Measurements from ENCODE around the gene NSMCE1. TPM values are rescaled to one million over a fixed set of nuclear protein-coding genes. Genes with fewer than 3 reads are reported as not detected.

NSMCE1 gene
- total RNA-seq, 3 donors from 2014 or later: 39.3 to 50.1 (median 48.9) TPM

- no peak overlapping the region for H3K4me3 ChIP-seq
- intact Hi-C loops (cut with DNase I, micrococcal nuclease): no loop called here
- TF ChIP-seq CTCF (IDR thresholded peaks at IDR 0.05): no peak
- DNase-seq (no peak), ATAC-seq (no peak)
- H3K36me3 ChIP-seq (ENCODE audit: low read depth): no peaks in the 10 kb centered on the region
- peaks cover 7% of the 10 kb centered on the region for H3K4me1 ChIP-seq (ENCODE audit: low read depth)
- H3K9me3 ChIP-seq: no peaks in the 10 kb centered on the region
Measured at GRCh38 chr16:27191352-27191924, 77.1 kb downstream of the NSMCE1 start.

- Histone ChIP-seq H3K36me3 (ENCODE audit: low read depth) (no peaks in the 10 kb centered on the region), H3K4me3 (no peak overlapping the region), H3K9me3 (no peaks in the 10 kb centered on the region), H3K4me1 (ENCODE audit: low read depth) (no peaks in the 10 kb centered on the region)
- intact Hi-C loops (cut with DNase I, micrococcal nuclease): no loop called here
- no peak for TF ChIP-seq CTCF (IDR thresholded peaks at IDR 0.05)
- DNase-seq (no peak), ATAC-seq (no peak)
Measured at GRCh38 chr16:27190316-27190871, 78.2 kb downstream of the NSMCE1 start.

- no peaks in the 10 kb centered on the region for H3K9me3 ChIP-seq
- intact Hi-C loops (cut with DNase I, micrococcal nuclease): no loop called here
- peak; percentile 71 for ATAC-seq
- no peaks in the 10 kb centered on the region for H3K4me1 ChIP-seq (ENCODE audit: low read depth)
- no peak overlapping the region for H3K4me3 ChIP-seq
- DNase-seq: peak in 2 of 3 donors; percentile 35 to 55
- TF ChIP-seq CTCF (IDR thresholded peaks at IDR 0.05): no peak
- no peaks in the 10 kb centered on the region for H3K36me3 ChIP-seq (ENCODE audit: low read depth)
Measured at GRCh38 chr16:27189335-27189972, 79.1 kb downstream of the NSMCE1 start.

- TF ChIP-seq CTCF (IDR thresholded peaks at IDR 0.05): no peak
Measured at GRCh38 chr16:27188633-27189032, 79.9 kb downstream of the NSMCE1 start.

GRCh38 chr16:27185776-27186130 is 82.8 kb downstream of the NSMCE1 start:
- ATAC-seq: no peak
- intact Hi-C loops (cut with DNase I, micrococcal nuclease): no loop called here
- H3K4me1 ChIP-seq (ENCODE audit: low read depth): no peaks in the 10 kb centered on the region
- no peaks in the 10 kb centered on the region for H3K9me3 ChIP-seq
- TF ChIP-seq CTCF (IDR thresholded peaks at IDR 0.05): no peak
- no peak for DNase-seq
- H3K36me3 ChIP-seq (ENCODE audit: low read depth): no peaks in the 10 kb centered on the region
- no peak overlapping the region for H3K4me3 ChIP-seq

More at GRCh38 chr16:27188633-27189032, 79.9 kb downstream of the NSMCE1 start:
- no peak overlapping the region for H3K4me3 ChIP-seq
- no peaks in the 10 kb centered on the region for H3K9me3 ChIP-seq
- ATAC-seq (no peak), DNase-seq (no peak)
- intact Hi-C loops (cut with DNase I, micrococcal nuclease): no loop called here
- H3K36me3 ChIP-seq (ENCODE audit: low read depth): no peaks in the 10 kb centered on the region
- no peaks in the 10 kb centered on the region for H3K4me1 ChIP-seq (ENCODE audit: low read depth)
